ENCODE results near the gene ABLIM1. TPM values are rescaled to one million over a fixed set of nuclear protein-coding genes. Genes with fewer than 3 reads are reported as not detected.

ABLIM1 gene
- total and polyA plus RNA-seq, 4 donors, result 72.1 to 103 (median 95.7) TPM

DNA sequence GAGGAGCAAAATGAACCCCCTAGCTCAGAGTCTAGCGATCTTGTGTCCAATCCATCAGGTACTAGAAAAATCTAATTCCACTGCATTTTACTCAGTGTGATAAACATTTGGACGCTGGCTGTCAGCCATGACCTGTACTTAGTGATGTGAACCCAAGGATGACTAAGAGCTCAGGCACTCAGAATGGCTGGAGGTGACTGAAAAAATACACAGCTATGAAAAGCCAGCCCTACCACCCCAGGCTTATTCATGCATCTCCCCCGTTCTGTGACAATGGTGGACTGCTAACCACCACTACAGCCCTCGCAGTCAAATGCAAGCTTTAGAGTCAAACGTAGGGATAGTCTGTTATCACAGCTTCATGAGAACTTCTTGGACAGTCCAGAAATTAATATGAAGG, 268.6 kb downstream of the ABLIM1 start:
- 70% methylated on average over 3 of the region's 5 CpGs for WGBS (ENCODE audit: insufficient coverage)
- H3K4me3 ChIP-seq (ENCODE audit: low read depth, low read length), result no peak overlapping the region
- DNase-seq (ENCODE audit: low read depth in 4 of 6, low spot score in 6 of 6), result no peak
- no peaks in the 10 kb centered on the region for H3K9me3 ChIP-seq (ENCODE audit: control insufficient read depth, insufficient read depth, low read length)
- H3K4me1 ChIP-seq (ENCODE audit: control insufficient read depth, insufficient read depth, low read length), result peaks cover 53% of the 10 kb centered on the region
- no peaks in the 10 kb centered on the region for H3K27me3 ChIP-seq (ENCODE audit: control insufficient read depth, insufficient read depth, low read length)
- H3K36me3 ChIP-seq (ENCODE audit: control insufficient read depth, insufficient read depth, low read length), result no peaks in the 10 kb centered on the region
- H3K27ac ChIP-seq (ENCODE audit: low read depth, low read length), result no peak overlapping the region

DNA sequence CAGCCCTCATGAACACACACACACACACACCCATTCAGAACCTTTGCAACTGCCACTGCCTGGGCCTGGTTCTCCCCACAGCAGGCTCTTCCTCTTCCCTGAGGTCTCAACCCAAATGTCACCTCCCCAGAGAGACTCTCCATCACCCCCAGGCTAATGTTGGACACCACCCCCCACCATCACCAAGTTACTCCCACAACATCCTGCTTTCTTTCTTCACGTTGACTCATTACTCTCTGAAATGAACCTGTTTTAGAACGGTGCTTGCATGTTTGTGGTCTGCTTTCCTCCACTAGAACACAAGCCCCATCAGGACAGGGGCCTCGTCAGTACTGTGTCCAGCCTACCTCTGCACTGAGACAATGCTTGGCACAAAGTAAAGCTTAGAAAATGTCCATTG, 269.8 kb downstream of the ABLIM1 start:
- Histone ChIP-seq H3K27me3 (ENCODE audit: control insufficient read depth, insufficient read depth, low read length) (no peaks in the 10 kb centered on the region), H3K36me3 (ENCODE audit: control insufficient read depth, insufficient read depth, low read length) (no peaks in the 10 kb centered on the region), H3K4me1 (ENCODE audit: control insufficient read depth, insufficient read depth, low read length) (peaks cover 50% of the 10 kb centered on the region), H3K9me3 (ENCODE audit: control insufficient read depth, insufficient read depth, low read length) (no peaks in the 10 kb centered on the region), H3K4me3 (ENCODE audit: low read depth, low read length) (no peak overlapping the region), H3K27ac (ENCODE audit: low read depth, low read length) (no peak overlapping the region)
- 56% methylated on average over 2 of the region's 3 CpGs for WGBS (ENCODE audit: insufficient coverage)
- DNase-seq (ENCODE audit: low read depth in 4 of 6, low spot score in 6 of 6), result no peak

GRCh38 chr10:114387784-114388183, 270.3 kb downstream of the ABLIM1 start:
- no peak for DNase-seq (ENCODE audit: low read depth in 4 of 6, low spot score in 6 of 6)
- Histone ChIP-seq H3K4me1 (ENCODE audit: control insufficient read depth, insufficient read depth, low read length) (peaks cover 46% of the 10 kb centered on the region), H3K27me3 (ENCODE audit: control insufficient read depth, insufficient read depth, low read length) (no peaks in the 10 kb centered on the region), H3K9me3 (ENCODE audit: control insufficient read depth, insufficient read depth, low read length) (no peaks in the 10 kb centered on the region), H3K36me3 (ENCODE audit: control insufficient read depth, insufficient read depth, low read length) (no peaks in the 10 kb centered on the region), H3K27ac (ENCODE audit: low read depth, low read length) (no peak overlapping the region), H3K4me3 (ENCODE audit: low read depth, low read length) (no peak overlapping the region)
- WGBS (ENCODE audit: insufficient coverage), result 92% methylated on average over 2 of the region's 4 CpGs

GRCh38 chr10:114386452-114386851, 271.6 kb downstream of the ABLIM1 start:
- no peak for DNase-seq (ENCODE audit: low read depth in 4 of 6, low spot score in 6 of 6)
- H3K4me1 ChIP-seq (ENCODE audit: control insufficient read depth, insufficient read depth, low read length), result peaks cover 38% of the 10 kb centered on the region
- no peaks in the 10 kb centered on the region for H3K27me3 ChIP-seq (ENCODE audit: control insufficient read depth, insufficient read depth, low read length)
- no peaks in the 10 kb centered on the region for H3K9me3 ChIP-seq (ENCODE audit: control insufficient read depth, insufficient read depth, low read length)
- no peaks in the 10 kb centered on the region for H3K36me3 ChIP-seq (ENCODE audit: control insufficient read depth, insufficient read depth, low read length)
- no peak overlapping the region for H3K27ac ChIP-seq (ENCODE audit: low read depth, low read length)
- H3K4me3 ChIP-seq (ENCODE audit: low read depth, low read length), result no peak overlapping the region
- WGBS (ENCODE audit: insufficient coverage), result 78% methylated on average over 6 of the region's 6 CpGs

- Histone ChIP-seq H3K27me3 (ENCODE audit: control insufficient read depth, insufficient read depth, low read length) (no peaks in the 10 kb centered on the region), H3K36me3 (ENCODE audit: control insufficient read depth, insufficient read depth, low read length) (no peaks in the 10 kb centered on the region), H3K4me1 (ENCODE audit: control insufficient read depth, insufficient read depth, low read length) (peaks cover 37% of the 10 kb centered on the region), H3K4me3 (ENCODE audit: low read depth, low read length) (no peak overlapping the region), H3K9me3 (ENCODE audit: control insufficient read depth, insufficient read depth, low read length) (no peaks in the 10 kb centered on the region), H3K27ac (ENCODE audit: low read depth, low read length) (peak overlapping the region; percentile 69)
- no peak for DNase-seq (ENCODE audit: low read depth in 4 of 6, low spot score in 6 of 6)
- WGBS (ENCODE audit: insufficient coverage), result 54% methylated on average over 3 of the region's 3 CpGs
Measured at GRCh38 chr10:114385557-114385956, 272.5 kb downstream of the ABLIM1 start.

- Histone ChIP-seq H3K27me3 (ENCODE audit: control insufficient read depth, insufficient read depth, low read length) (no peaks in the 10 kb centered on the region), H3K9me3 (ENCODE audit: control insufficient read depth, insufficient read depth, low read length) (no peaks in the 10 kb centered on the region), H3K4me3 (ENCODE audit: low read depth, low read length) (no peak overlapping the region), H3K36me3 (ENCODE audit: control insufficient read depth, insufficient read depth, low read length) (no peaks in the 10 kb centered on the region), H3K27ac (ENCODE audit: low read depth, low read length) (peak overlapping the region; percentile 69), H3K4me1 (ENCODE audit: control insufficient read depth, insufficient read depth, low read length) (peaks cover 37% of the 10 kb centered on the region)
- 68% methylated on average over 4 of the region's 5 CpGs for WGBS (ENCODE audit: insufficient coverage)
- DNase-seq (ENCODE audit: low read depth in 4 of 6, low spot score in 6 of 6), result no peak
Measured at GRCh38 chr10:114384601-114385000, 273.5 kb downstream of the ABLIM1 start.

DNA sequence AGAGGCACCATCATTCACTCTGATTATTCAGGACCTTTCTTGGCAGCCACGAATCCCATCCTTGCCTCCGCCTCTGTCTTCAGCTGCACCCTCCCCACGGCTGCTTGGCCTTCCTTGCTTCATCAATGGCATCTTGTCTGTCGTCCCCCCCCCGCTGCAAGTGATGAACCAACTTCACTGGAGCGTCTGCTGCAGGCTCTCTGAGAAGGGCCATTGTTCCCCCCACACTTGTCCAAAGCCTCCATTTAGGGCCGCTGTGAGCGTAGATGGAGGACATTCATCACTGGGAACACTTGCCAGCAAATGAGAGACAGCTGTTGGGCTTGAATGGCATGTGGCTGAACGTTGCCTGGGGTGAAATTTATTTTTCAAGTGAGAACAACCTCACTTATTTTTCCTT, 273.9 kb downstream of the ABLIM1 start:
- WGBS (ENCODE audit: insufficient coverage), result 61% methylated on average over 5 of the region's 9 CpGs
- H3K4me3 ChIP-seq (ENCODE audit: low read depth, low read length), result no peak overlapping the region

More for the DNA sequence above, 273.9 kb downstream of the ABLIM1 start:
- no peaks in the 10 kb centered on the region for H3K9me3 ChIP-seq (ENCODE audit: control insufficient read depth, insufficient read depth, low read length)
- H3K27ac ChIP-seq (ENCODE audit: low read depth, low read length), result peak overlapping the region; percentile 69
- peaks cover 37% of the 10 kb centered on the region for H3K4me1 ChIP-seq (ENCODE audit: control insufficient read depth, insufficient read depth, low read length)
- no peaks in the 10 kb centered on the region for H3K36me3 ChIP-seq (ENCODE audit: control insufficient read depth, insufficient read depth, low read length)
- peak in 3 of 6 donors; percentile 42 to 85 (median 71) for DNase-seq (ENCODE audit: low read depth in 4 of 6, low spot score in 6 of 6)
- H3K27me3 ChIP-seq (ENCODE audit: control insufficient read depth, insufficient read depth, low read length), result no peaks in the 10 kb centered on the region

Small RNA genes lying within 50 kb of the gene (small RNA-seq; reads per million reads assigned to genes)
- not detected for gene RN7SL384P (ENCODE audit: low replicate concordance)

Other genes with a start within 250 kb of the ABLIM1 start
- gene FHIP2A, start 163.5 kb upstream of the ABLIM1 start, total RNA-seq, result 10 to 100 TPM; 26.8 to 46.4 TPM
- 10 to 100 TPM; 27.3 to 27.9 TPM for gene FHIP2A, start 163.5 kb upstream of the ABLIM1 start, polyA plus RNA-seq (ENCODE audit: insufficient read length in 2 of 2)

Data from spinal cord (tissue), 10 donors.